ENCODE measurements around the gene LY6G6F. TPM values are rescaled to one million over a fixed set of nuclear protein-coding genes. Genes with fewer than 3 reads are reported as not detected.

Gene LY6G6F
- total and polyA plus RNA-seq, 2 of the 13 experiments (the other 11 are each of a cell fraction or from before 2014, with no cell fraction given), result not detected

GRCh38 chr6:31734821-31735406 is 28.2 kb downstream of the LY6G6F start (continued):
- no peak for TF ChIP-seq ZNF484 (CRISPR knock-in tag; IDR thresholded peaks at IDR 0.05; ENCODE audit: borderline replicate concordance, low read depth)

- H3K9ac ChIP-seq (ENCODE audit: insufficient read depth, low read depth, low read length), result peak within 1 kb of the TSS; percentile 98
- intact Hi-C loops (cut with micrococcal nuclease; ENCODE audit: unreplicated experiment) (loop anchor here (5.0 kb wide), 2 partner anchors 34 to 71 kb away; partner anchors contain the start of genes ABHD16A and LSM2), in situ Hi-C loops (cut with HindIII; ENCODE audit: extremely low pct_ligation_motif_present, low pct_unique_long_range_greater_than_20kb) (no loop called here)
- ATAC-seq, result peak; percentile 55
- H3K36me3 ChIP-seq (replicated peaks in 1 of 2; ENCODE audit: control insufficient read depth in 1 of 2, insufficient read depth in 2 of 2, low read length in 2 of 2), result peaks cover 16 to 32% of the 10 kb centered on the region in 2 experiments
- peak within 1 kb of the TSS; percentile 71 to 92 (median 92) for H3K4me3 ChIP-seq (replicated peaks in 1 of 3; ENCODE audit: insufficient read depth in 1 of 3, low read depth in 2 of 3, low read length in 3 of 3)
- peaks cover 41% of the 10 kb centered on the region for H3K79me2 ChIP-seq (ENCODE audit: insufficient read depth, low read length)
- BruUV-seq (replicated peaks), result TSS peak; percentile 60
- peaks cover 73% of the 10 kb centered on the region for H3K4me1 ChIP-seq (ENCODE audit: insufficient read depth, low read length)
- FAIRE-seq, result peak; percentile 76
- ChIA-PET POLR2A (interaction anchor here (0.5 to 11.3 kb wide), 35 partner anchors 7 to 1236 kb away, joined by 3 to 279 read pairs (median 20); partner anchors contain the start of genes ABHD16A, APOM, BAG6 and C6orf47), CTCF (ENCODE audit: low intra/inter-chr PET ratio, low total read pairs) (no interaction called here)
- H3K27ac ChIP-seq (ENCODE audit: extremely low read length, insufficient read depth, low read length), result peak within 1 kb of the TSS; percentile 99
- peak; percentile 88 for DNase-seq (ENCODE audit: low spot score)
- no peaks in the 10 kb centered on the region; a peak in 1 of 5 replicates for H3K27me3 ChIP-seq (ENCODE audit: control insufficient read depth in 1 of 2, insufficient read depth in 2 of 2, low read length in 2 of 2)
- H2AFZ ChIP-seq (ENCODE audit: low read length), result no peak within 1 kb of the TSS
- WGBS (ENCODE audit: low lambda C conversion rate), result under 1% methylated on average over 22 of the region's 24 CpGs
- H4K20me1 ChIP-seq (ENCODE audit: insufficient read depth, low read length), result peaks cover 24% of the 10 kb centered on the region; the same call in 1 of the 2 replicates
- peak within 1 kb of the TSS; percentile 98 for H3K4me2 ChIP-seq (ENCODE audit: low read depth, low read length)
- no peaks in the 10 kb centered on the region for H3K9me3 ChIP-seq (ENCODE audit: low read length)
- TF ChIP-seq PPARG (CRISPR knock-in tag; conservative IDR thresholded peaks at IDR 0.05), result peak; percentile 73; the same call in 1 of the 2 replicates
- TF ChIP-seq E2F5 (CRISPR knock-in tag; conservative IDR thresholded peaks at IDR 0.05), result 0 out of 2 replicates have a peak, but pooled peaks have one; percentile 14
- no peak for TF ChIP-seq SP2 (CRISPR knock-in tag; IDR thresholded peaks at IDR 0.05)
- TF ChIP-seq HNRNPK (IDR thresholded peaks at IDR 0.05; ENCODE audit: low read depth, low read length, poor library complexity, severe bottlenecking), result no peak
- peak; percentile 78 for TF ChIP-seq ZNF691 (CRISPR knock-in tag; IDR thresholded peaks at IDR 0.05; ENCODE audit: borderline replicate concordance, low read depth)
- TF ChIP-seq XBP1 (CRISPR knock-in tag; IDR thresholded peaks at IDR 0.05), result no peak
- no peak for TF ChIP-seq ZNF83 (CRISPR knock-in tag; IDR thresholded peaks at IDR 0.05; ENCODE audit: borderline replicate concordance)
- TF ChIP-seq ZNF234 (CRISPR knock-in tag; conservative IDR thresholded peaks at IDR 0.05), result no peak
- TF ChIP-seq ISX (CRISPR knock-in tag; conservative IDR thresholded peaks at IDR 0.05), result no peak
- peak; percentile 91; the same call in 1 of the 2 replicates for TF ChIP-seq ZNF780A (CRISPR knock-in tag; IDR thresholded peaks at IDR 0.05)
- no peak for TF ChIP-seq ZFP90 (CRISPR knock-in tag; IDR thresholded peaks at IDR 0.05; ENCODE audit: borderline replicate concordance)
- TF ChIP-seq ZNF775 (CRISPR knock-in tag; IDR thresholded peaks at IDR 0.05; ENCODE audit: borderline replicate concordance), result no peak
- TF ChIP-seq PAF1 (CRISPR knock-in tag; IDR thresholded peaks at IDR 0.05), result no peak
- 0 out of 2 replicates have a peak, but pooled peaks have one; percentile 2 for TF ChIP-seq PRDM4 (CRISPR knock-in tag; IDR thresholded peaks at IDR 0.05; ENCODE audit: borderline replicate concordance)
- TF ChIP-seq HNRNPH1 (optimal IDR thresholded peaks at IDR 0.05; ENCODE audit: low read depth, low read length), result peak; percentile 92
Measured at GRCh38 chr6:31736021-31736767, 29.5 kb downstream of the LY6G6F start, which contains the start of gene CLIC1. Gene CLIC1, minus strand, starts transcription at chr6:31736530. Its CDS starts 230 bp downstream, at chr6:31736300.
